PC-3 (cell line): ENCODE data around the gene CNTNAP2. TPM values are rescaled to one million over a fixed set of nuclear protein-coding genes. Genes with fewer than 3 reads are reported as not detected.

Source experiments
- ATAC-seq: fragments of 200-7000 bp; cut with Tn5 transposase; 2 replicates; pipeline ENCODE4 v1.9.1; 2020; ENCODE audit warnings: mild to moderate bottlenecking, moderate library complexity
- BruUV-seq: library from RNA; stranded (reverse); fragments of 400-500 nt; replicated peaks from 2 replicates; lab custom pipeline; 2021; lab: Mats Ljungman, UMichigan
- CTCF ChIA-PET: fragments of 300-600 bp; sonication (Branson Sonifier 250); formaldehyde crosslinking; loops from one replicate; lab custom pipeline; 2022; ENCODE audit warnings: antibody characterized with exemption; lab: Charles Lee
- POLR2A ChIA-PET: fragments of 300-600 bp; sonication (Branson Sonifier 250); formaldehyde crosslinking; loops from one replicate; lab custom pipeline; 2022; ENCODE audit warnings: antibody characterized with exemption; ENCODE audit not compliant: unreplicated experiment; lab: Charles Lee
- DNase-seq: peaks from one replicate; pipeline ENCODE4 v3.0.0-alpha.2; 2015
- H2AFZ ChIP-seq: fragments of 300-600 bp; sonication (generic); 2 replicates; pipeline ENCODE4 v1.6.0; 2016; ENCODE audit warnings: antibody characterized with exemption, low read length
- H3F3A ChIP-seq: fragments of 300-600 bp; sonication (generic); one replicate; pipeline ENCODE4 v1.6.0; 2017; ENCODE audit warnings: antibody characterized with exemption, low read length, control low read depth, mild to moderate bottlenecking; ENCODE audit not compliant: unreplicated experiment
- H3K27ac ChIP-seq: fragments of 300-600 bp; sonication (generic); 2 replicates; pipeline ENCODE4 v1.5.1; 2016; ENCODE audit warnings: mild to moderate bottlenecking, low read length
- H3K27me3 ChIP-seq: fragments of 300-600 bp; sonication (generic); 2 replicates; pipeline ENCODE4 v1.6.1; 2016; ENCODE audit warnings: low read length, mixed read lengths
- H3K36me3 ChIP-seq: fragments of 300-600 bp; sonication (generic); 2 replicates; pipeline ENCODE4 v1.6.1; 2016; ENCODE audit warnings: low read depth, mixed run types, low read length, mixed read lengths
- H3K4me1 ChIP-seq: fragments of 300-600 bp; sonication (generic); 2 replicates; pipeline ENCODE4 v1.5.1; 2016; ENCODE audit warnings: low read length; ENCODE audit not compliant: insufficient read depth
- H3K4me2 ChIP-seq: fragments of 300-600 bp; sonication (generic); 2 replicates; pipeline ENCODE4 v1.6.0; 2016; ENCODE audit warnings: low read length
- H3K4me3 ChIP-seq: fragments of 300-600 bp; sonication (generic); 2 replicates; pipeline ENCODE4 v1.5.1; 2016; ENCODE audit warnings: mild to moderate bottlenecking, low read length, mixed read lengths
- H3K79me2 ChIP-seq: fragments of 300-600 bp; sonication (generic); 2 replicates; pipeline ENCODE4 v1.6.1; 2017; ENCODE audit warnings: low read length, mixed read lengths
- H3K9ac ChIP-seq: fragments of 300-600 bp; sonication (generic); 2 replicates; pipeline ENCODE4 v1.6.0; 2016; ENCODE audit warnings: mild to moderate bottlenecking, low read length
- H3K9me2 ChIP-seq: fragments of 300-600 bp; sonication (generic); replicated peaks from 2 replicates; pipeline ENCODE4 v1.6.1; 2016; ENCODE audit warnings: mixed run types, low read length, mixed read lengths
- H3K9me3 ChIP-seq: fragments of 300-600 bp; sonication (generic); 2 replicates; pipeline ENCODE4 v1.6.1; 2016; ENCODE audit warnings: low read length, mixed read lengths
- H4K20me1 ChIP-seq: fragments of 300-600 bp; sonication (generic); 2 replicates; pipeline ENCODE4 v1.6.1; 2016; ENCODE audit warnings: low read length, mixed read lengths
- CTCF ChIP-seq: fragments of 300-600 bp; sonication (generic); conservative IDR thresholded peaks from 2 replicates; pipeline ENCODE4 v1.5.1; 2017; ENCODE audit warnings: antibody characterized with exemption, low read depth, mild to moderate bottlenecking, low read length
- EZH2 ChIP-seq: fragments of 300-600 bp; sonication (generic); IDR thresholded peaks from one replicate; pipeline ENCODE4 v1.6.1; 2017; ENCODE audit warnings: antibody characterized with exemption, mild to moderate bottlenecking, low read length; ENCODE audit not compliant: unreplicated experiment
- EZH2phosphoT487 ChIP-seq: fragments of 300-600 bp; sonication (generic); IDR thresholded peaks from 2 replicates; pipeline ENCODE4 v1.6.1; 2018; ENCODE audit warnings: mild to moderate bottlenecking, antibody characterized with exemption, low read length, borderline replicate concordance
- intact Hi-C: fragments of 100-400 bp; cut with micrococcal nuclease; formaldehyde crosslinking; loops from 2 replicates; pipeline ENCODE4 v1.9.0; 2023
- total RNA-seq: library from RNA; depleted of rRNA; stranded (reverse); fragments of >200 nt; gene quantifications from 2 replicates; pipeline ENCODE4 v1.2.3, GENCODE V29; 2014

Gene CNTNAP2
- total RNA-seq, 1 experiment from 2014 or later: 1.5 TPM

DNA sequence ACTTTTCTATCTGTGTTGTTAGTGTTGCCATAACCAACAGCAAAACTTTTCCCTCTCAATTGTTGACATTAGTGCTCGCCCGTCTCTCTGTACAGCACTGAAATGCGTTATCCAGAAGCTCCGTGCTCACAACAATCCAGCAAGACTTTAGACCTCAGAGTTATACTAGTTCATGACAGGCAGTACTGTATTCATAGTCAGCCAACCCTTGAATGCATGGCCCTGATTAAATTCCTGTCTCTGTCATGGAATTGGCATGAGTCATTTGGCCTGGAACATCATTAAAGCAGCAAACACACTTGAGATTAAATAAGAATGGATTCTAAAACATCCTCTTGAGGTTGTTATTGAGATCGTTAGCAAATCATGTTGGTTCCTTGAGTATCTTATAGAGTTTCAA lies 2068.4 kb downstream of the CNTNAP2 start:
- Histone ChIP-seq H3K9me2 (no peaks in the 10 kb centered on the region), H3K9me3 (no peaks in the 10 kb centered on the region), H3K9ac (no peak overlapping the region), H3K4me1 (no peaks in the 10 kb centered on the region), H3K4me3 (no peak overlapping the region), H3K79me2 (no peaks in the 10 kb centered on the region), H2AFZ (no peak overlapping the region), H4K20me1 (no peaks in the 10 kb centered on the region), H3K36me3 (no peaks in the 10 kb centered on the region), H3K27ac (no peak overlapping the region), H3K4me2 (no peak overlapping the region), H3F3A (no peaks in the 10 kb centered on the region), H3K27me3 (peaks cover 16% of the 10 kb centered on the region)
- intact Hi-C loops: no loop called here
- CTCF ChIA-PET: no interaction called here
- POLR2A ChIA-PET: no interaction called here
- ATAC-seq: no peak; the same call in 1 of the 2 replicates
- BruUV-seq: no TSS peak
- TF ChIP-seq EZH2: no peak
- no peak for TF ChIP-seq CTCF
- no peak for TF ChIP-seq EZH2phosphoT487
- DNase-seq: no peak

DNA sequence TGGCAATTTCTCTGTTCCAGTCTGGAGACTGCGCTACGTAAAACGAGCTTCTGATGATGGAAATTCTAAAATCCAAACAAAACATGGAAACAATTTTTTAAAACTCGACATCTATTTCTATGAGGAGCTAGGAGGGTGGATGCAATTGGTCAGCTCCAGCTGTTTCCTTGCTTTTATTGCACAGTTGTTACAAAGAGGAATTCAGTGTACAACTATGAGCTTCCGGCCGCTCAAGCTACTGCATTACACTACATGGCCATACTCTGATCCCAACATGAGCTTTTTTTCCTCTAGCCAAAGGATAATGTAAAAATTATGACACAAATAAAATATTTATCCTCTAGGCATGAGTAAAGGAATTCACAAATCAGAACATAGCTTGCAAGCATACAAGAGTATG lies 2070.9 kb downstream of the CNTNAP2 start:
- H3K27me3 ChIP-seq: peaks cover 17% of the 10 kb centered on the region
- ATAC-seq (no peak), DNase-seq (no peak)
- no peak overlapping the region for H2AFZ ChIP-seq
- no peaks in the 10 kb centered on the region for H3K9me3 ChIP-seq
- H3K79me2 ChIP-seq: no peaks in the 10 kb centered on the region
- H3K9ac ChIP-seq: no peak overlapping the region
- no peak overlapping the region for H3K4me2 ChIP-seq
- intact Hi-C loops: no loop called here
- H3K27ac ChIP-seq: no peak overlapping the region
- no peak overlapping the region for H3K4me3 ChIP-seq
- no peaks in the 10 kb centered on the region for H3K4me1 ChIP-seq
- no peaks in the 10 kb centered on the region for H3F3A ChIP-seq
- H4K20me1 ChIP-seq: no peaks in the 10 kb centered on the region
- no TSS peak for BruUV-seq
- ChIA-PET CTCF (no interaction called here), POLR2A (no interaction called here)
- TF ChIP-seq EZH2 (no peak), EZH2phosphoT487 (no peak), CTCF (no peak)
- no peaks in the 10 kb centered on the region for H3K9me2 ChIP-seq
- no peaks in the 10 kb centered on the region for H3K36me3 ChIP-seq

- TF ChIP-seq EZH2phosphoT487: no peak
- TF ChIP-seq CTCF: no peak
- no peak for TF ChIP-seq EZH2
- H3K9me2 ChIP-seq: no peaks in the 10 kb centered on the region
- H2AFZ ChIP-seq: no peak overlapping the region
- H3K4me2 ChIP-seq: no peak overlapping the region
- no peaks in the 10 kb centered on the region for H3K79me2 ChIP-seq
- H3K27ac ChIP-seq: no peak overlapping the region
- ChIA-PET CTCF (no interaction called here), POLR2A (no interaction called here)
- intact Hi-C loops: no loop called here
- no peaks in the 10 kb centered on the region for H3K4me1 ChIP-seq
- H4K20me1 ChIP-seq: no peaks in the 10 kb centered on the region
- H3K9me3 ChIP-seq: no peaks in the 10 kb centered on the region
- H3F3A ChIP-seq: no peaks in the 10 kb centered on the region
- ATAC-seq: no peak
- H3K27me3 ChIP-seq: peaks cover 23% of the 10 kb centered on the region
- no peaks in the 10 kb centered on the region for H3K36me3 ChIP-seq
- no peak for DNase-seq
- BruUV-seq: no TSS peak
- no peak overlapping the region for H3K9ac ChIP-seq
- H3K4me3 ChIP-seq: no peak overlapping the region
Measured at GRCh38 chr7:148191391-148192065, 2074.9 kb downstream of the CNTNAP2 start.
